H1 (cell line): ENCODE data around the gene SLC7A14. TPM values are rescaled to one million over a fixed set of nuclear protein-coding genes. Genes with fewer than 3 reads are reported as not detected.

Experiments
- CTCF ChIA-PET: fragments of 300-600 bp; sonication (Branson Sonifier 250); formaldehyde crosslinking; loops from one replicate; lab custom pipeline; 2021; ENCODE audit not compliant: partially characterized antibody; lab: Charles Lee
- POLR2A ChIA-PET: fragments of 300-600 bp; sonication (Branson Sonifier 250); formaldehyde crosslinking; loops from one replicate; lab custom pipeline; 2021; ENCODE audit warnings: inconsistent platforms; ENCODE audit not compliant: partially characterized antibody; lab: Charles Lee
- DNase-seq, 2 experiments: peaks; one replicate each; pipeline versions ENCODE4 v3.0.0 to v3.0.0-alpha.2; 2010 to 2022; ENCODE audit warnings: low spot score in 2 of 2, low read depth in 1 of 2, mixed read lengths in 1 of 2
- FAIRE-seq: peaks from 2 replicates; lab custom pipeline; 2011; peaks lifted over from hg19 to GRCh38; lab: Jason Lieb, UNC
- H2AFZ ChIP-seq: 2 replicates; pipeline ENCODE4 v1.8.1; 2012; ENCODE audit warnings: low read length, inconsistent platforms
- H2AK5ac ChIP-seq: 2 replicates; pipeline ENCODE4 v1.6.1; 2013; ENCODE audit warnings: low read depth, low read length
- H2BK120ac ChIP-seq: replicated peaks from 2 replicates; pipeline ENCODE3; 2013; ENCODE audit warnings: low read depth, low read length, inconsistent platforms
- H2BK12ac ChIP-seq: 2 replicates; pipeline ENCODE4 v1.6.1; 2013; ENCODE audit warnings: low read depth, low read length
- H2BK15ac ChIP-seq: 2 replicates; pipeline ENCODE4 v1.6.1; 2013; ENCODE audit warnings: low read length
- H2BK20ac ChIP-seq: 2 replicates; pipeline ENCODE4 v1.6.1; 2013; ENCODE audit warnings: low read length
- H2BK5ac ChIP-seq: 2 replicates; pipeline ENCODE4 v1.6.1; 2013; ENCODE audit warnings: low read depth, low read length
- H3K14ac ChIP-seq: 2 replicates; pipeline ENCODE4 v1.6.1; 2013; ENCODE audit warnings: inconsistent platforms; ENCODE audit not compliant: insufficient read length
- H3K18ac ChIP-seq: 2 replicates; pipeline ENCODE4 v1.6.1; 2013; ENCODE audit warnings: low read length; ENCODE audit errors: extremely low read depth
- H3K23ac ChIP-seq: 2 replicates; pipeline ENCODE4 v1.6.1; 2013; ENCODE audit warnings: inconsistent platforms; ENCODE audit not compliant: insufficient read length
- H3K23me2 ChIP-seq: 2 replicates; pipeline ENCODE4 v1.6.1; 2013; ENCODE audit warnings: low read depth, low read length
- H3K27ac ChIP-seq: 2 replicates; pipeline ENCODE4 v1.6.1; 2011; ENCODE audit warnings: low read depth, low read length, inconsistent platforms
- H3K27me3 ChIP-seq, 4 experiments: replicated peaks in 1 of 4; 1 replicate in 1 of 4; 2 replicates in 3 of 4; pipeline versions ENCODE4 v1.6.1 to v1.8.1; 2011 to 2013; ENCODE audit warnings: low read length in 3 of 4, mild to moderate bottlenecking in 3 of 4, inconsistent platforms in 2 of 4, mixed read lengths in 2 of 4, moderate library complexity in 1 of 4; ENCODE audit not compliant: control insufficient read depth in 3 of 4, insufficient read depth in 3 of 4; ENCODE audit errors: extremely low read depth in 1 of 4
- H3K36me3 ChIP-seq, 4 experiments: 2 replicates each; pipeline versions ENCODE4 v1.6.1 to v1.8.1; 2011 to 2013; ENCODE audit warnings: mild to moderate bottlenecking in 4 of 4, low read length in 3 of 4, moderate library complexity in 2 of 4, control low read depth in 1 of 4, inconsistent platforms in 1 of 4; ENCODE audit not compliant: insufficient read depth in 4 of 4, control insufficient read depth in 2 of 4
- H3K4ac ChIP-seq: replicated peaks from 2 replicates; pipeline ENCODE3; 2013; ENCODE audit warnings: low read length, low read depth, mixed read lengths, inconsistent platforms; ENCODE audit not compliant: insufficient read length
- H3K4me1 ChIP-seq, 4 experiments: replicated peaks in 1 of 4; 1 replicate in 1 of 4; 2 replicates in 3 of 4; pipeline versions ENCODE4 v1.6.1 to v1.8.1; 2011 to 2013; ENCODE audit warnings: low read length in 3 of 4, inconsistent platforms in 2 of 4, mixed read lengths in 1 of 4; ENCODE audit not compliant: insufficient read depth in 4 of 4, control insufficient read depth in 3 of 4
- H3K4me2 ChIP-seq, 2 experiments: 2 replicates each; pipeline versions ENCODE4 v1.6.1 to v1.8.1; 2011 to 2013; ENCODE audit warnings: low read depth in 2 of 2, low read length in 2 of 2, control low read depth in 1 of 2, inconsistent platforms in 1 of 2, mild to moderate bottlenecking in 1 of 2; ENCODE audit not compliant: insufficient read depth in 1 of 2
- H3K4me3 ChIP-seq, 4 experiments: fragments of 200-600, 300-600 bp in 1 of 4; sonication (generic), shearing (Covaris generic), sonication (Bioruptor Twin) in 1 of 4; 2 replicates each; pipeline versions ENCODE4 v1.5.1 to v1.8.1; 2011 to 2016; ENCODE audit warnings: low read length in 4 of 4, low read depth in 3 of 4, control low read depth in 2 of 4, inconsistent platforms in 2 of 4, mild to moderate bottlenecking in 2 of 4, mixed read lengths in 1 of 4, moderate library complexity in 1 of 4; ENCODE audit not compliant: insufficient read depth in 2 of 4; ENCODE audit errors: extremely low read depth in 1 of 4
- H3K56ac ChIP-seq: replicated peaks from 2 replicates; pipeline ENCODE3; 2013; ENCODE audit warnings: low read depth, mild to moderate bottlenecking, mixed read lengths, low read length, inconsistent platforms; ENCODE audit not compliant: insufficient read length
- H3K79me1 ChIP-seq: 2 replicates; pipeline ENCODE4 v1.6.1; 2013; ENCODE audit warnings: low read depth, low read length, control low read depth
- H3K79me2 ChIP-seq, 2 experiments: 2 replicates each; pipeline versions ENCODE4 v1.6.1 to v1.8.1; 2012 to 2013; ENCODE audit warnings: low read length in 2 of 2, mild to moderate bottlenecking in 2 of 2, inconsistent platforms in 1 of 2; ENCODE audit not compliant: insufficient read depth in 2 of 2, control insufficient read depth in 1 of 2
- H3K9ac ChIP-seq, 4 experiments: replicated peaks in 1 of 4; 1 replicate in 1 of 4; 2 replicates in 3 of 4; pipeline versions ENCODE4 v1.6.1 to v1.8.1; 2011 to 2013; ENCODE audit warnings: low read depth in 3 of 4, low read length in 3 of 4, control low read depth in 2 of 4, mild to moderate bottlenecking in 2 of 4, moderate library complexity in 2 of 4, inconsistent platforms in 1 of 4; ENCODE audit errors: extremely low read depth in 1 of 4
- H3K9me3 ChIP-seq, 2 experiments: 2 replicates each; pipeline versions ENCODE4 v1.6.1 to v1.8.1; 2012 to 2013; ENCODE audit warnings: mild to moderate bottlenecking in 2 of 2, moderate library complexity in 2 of 2, control low read depth in 1 of 2, inconsistent platforms in 1 of 2, low read depth in 1 of 2, low read length in 1 of 2, mixed read lengths in 1 of 2; ENCODE audit not compliant: insufficient read depth in 2 of 2
- H4K20me1 ChIP-seq, 2 experiments: replicated peaks in 1 of 2; 2 replicates each; pipeline versions ENCODE3 to v1.8.1; 2011 to 2013; ENCODE audit warnings: inconsistent platforms in 2 of 2, low read length in 2 of 2, mild to moderate bottlenecking in 1 of 2; ENCODE audit not compliant: insufficient read depth in 2 of 2, control insufficient read depth in 1 of 2
- H4K5ac ChIP-seq: 2 replicates; pipeline ENCODE4 v1.6.1; 2013; ENCODE audit warnings: low read length, low read depth, mixed read lengths, inconsistent platforms; ENCODE audit not compliant: insufficient read length
- H4K8ac ChIP-seq: 2 replicates; pipeline ENCODE4 v1.8.0; 2013; ENCODE audit warnings: mild to moderate bottlenecking, moderate library complexity, low read length, inconsistent platforms; ENCODE audit not compliant: insufficient read depth; ENCODE audit errors: extremely low read depth
- H4K91ac ChIP-seq: replicated peaks from 2 replicates; pipeline ENCODE3; 2013; ENCODE audit warnings: low read length, mixed read lengths, inconsistent platforms; ENCODE audit not compliant: insufficient read length
- CEBPB ChIP-seq: IDR thresholded peaks from 2 replicates; pipeline ENCODE4 v1.6.1; 2012; ENCODE audit warnings: low read depth, low read length
- PHF8 ChIP-seq: fragments of 200-600 bp; sonication (generic); conservative IDR thresholded peaks from 2 replicates; pipeline ENCODE4 v1.7.1; 2012; ENCODE audit warnings: low read depth, mild to moderate bottlenecking, inconsistent platforms, low read length, moderate library complexity
- WGBS, 2 experiments: shearing (Covaris generic) in 1 of 2; methylation state at CpG; one replicate each; pipeline versions ENCODE4 v1.1.6 to v1.1.7; 2013 to 2015; ENCODE audit warnings: low lambda C conversion rate in 2 of 2, mixed read lengths in 2 of 2, inconsistent platforms in 1 of 2, low coverage in 1 of 2, missing lambda C conversion rate in 1 of 2; ENCODE audit not compliant: insufficient replicate concordance in 2 of 2, insufficient coverage in 1 of 2, insufficient read length in 1 of 2; ENCODE audit errors: extremely low coverage in 1 of 2, missing lambda C conversion rate in 1 of 2; 5-methylcytosine and 5-hydroxymethylcytosine counted together
- polyA plus RNA-seq, 7 experiments: library from polyadenylated mRNA; depleted of rRNA in 3 of 7; stranded (reverse) in 5 of 7; unstranded in 2 of 7; fragments of >200 nt in 5 of 7; fragments of 200-250 nt in 2 of 7; gene quantifications; 1 replicate in 5 of 7; 2 replicates in 1 of 7; 4 replicates in 1 of 7; pipeline versions ENCODE4 v1.2.1 to v1.2.3, GENCODE V29; 2011 to 2013; ENCODE audit warnings: missing spikeins in 2 of 7, mixed read lengths in 2 of 7
- total RNA-seq: library from RNA; stranded (reverse); fragmentation: NEBNext Ultra II Directional; extraction: Animal tissue kit (Norgen Biotek cat#: 25700); gene quantifications from 2 replicates; pipeline ENCODE4 v1.2.1, GENCODE V29; 2021

SLC7A14 gene
- total and polyA plus RNA-seq, 2 of the 8 experiments (the other 6 are each of a cell fraction or from before 2014, with no cell fraction given): 0.21 to 0.95 TPM

- no peak overlapping the region for H3K23ac ChIP-seq
- DNase-seq: no peak
- no peaks in the 10 kb centered on the region for H3K79me2 ChIP-seq
- H4K91ac ChIP-seq: no peak overlapping the region
- no peaks in the 10 kb centered on the region for H3K23me2 ChIP-seq
- H2BK5ac ChIP-seq: no peak overlapping the region
- TF ChIP-seq PHF8 (no peak), CEBPB (no peak)
- H2BK120ac ChIP-seq: no peak overlapping the region
- no peak overlapping the region for H2AK5ac ChIP-seq
- no peak overlapping the region for H3K4me2 ChIP-seq
- H3K18ac ChIP-seq: no peak overlapping the region
- no peak overlapping the region for H2AFZ ChIP-seq
- CTCF ChIA-PET: interaction anchor here (1.0 kb wide), 1 partner anchor 299 kb away, joined by 3 read pairs; no protein-coding TSS in a partner anchor
- no peaks in the 10 kb centered on the region for H3K27me3 ChIP-seq
- no peak overlapping the region for H3K56ac ChIP-seq
- no peak overlapping the region for H4K5ac ChIP-seq
- FAIRE-seq: no peak
- no peaks in the 10 kb centered on the region for H3K79me1 ChIP-seq
- H2BK12ac ChIP-seq: no peak overlapping the region
- POLR2A ChIA-PET: no interaction called here
- H3K14ac ChIP-seq: no peak overlapping the region
- no peaks in the 10 kb centered on the region for H3K9me3 ChIP-seq
- H3K36me3 ChIP-seq: no peaks in the 10 kb centered on the region
- no peak overlapping the region for H3K9ac ChIP-seq
- H4K8ac ChIP-seq: no peak overlapping the region
- no peak overlapping the region for H2BK20ac ChIP-seq
- WGBS, 2 experiments: 98% methylated on average over 4 of the region's 4 CpGs; no CpG with 5 or more reads in 1 of the 2 experiments
- no peaks in the 10 kb centered on the region; a peak in 1 of 7 replicates for H3K4me1 ChIP-seq
- no peak overlapping the region for H2BK15ac ChIP-seq
- no peak overlapping the region for H3K27ac ChIP-seq
- H4K20me1 ChIP-seq: no peaks in the 10 kb centered on the region
- no peak overlapping the region for H3K4ac ChIP-seq
- H3K4me3 ChIP-seq: no peak overlapping the region
These were observed 74.5 kb downstream of the SLC7A14 start for GRCh38 chr3:170511371-170511770.
